Vagina (tissue), 2 donors: ENCODE data around the gene DNAI2.

Source experiments
- CTCF ChIP-seq, 3 experiments: fragments of 450-650 bp in 2 of 3; fragments of 200-600 bp in 1 of 3; sonication (generic) in 1 of 3; IDR thresholded peaks; one replicate each; pipeline ENCODE4 v1.5.1; 2017 to 2019; ENCODE audit warnings: antibody characterized with exemption in 3 of 3, mild to moderate bottlenecking in 2 of 3, moderate library complexity in 2 of 3
- POLR2A ChIP-seq, 2 donors: fragments of 450-650 bp; IDR thresholded peaks; one replicate each; pipeline ENCODE4 v1.6.1; 2017; ENCODE audit warnings: antibody characterized with exemption in 2 of 2, mild to moderate bottlenecking in 2 of 2, moderate library complexity in 2 of 2
- POLR2AphosphoS5 ChIP-seq, 2 donors: sonication (generic); formaldehyde crosslinking; IDR thresholded peaks; one replicate each; pipeline ENCODE4 v1.9.0; 2017; ENCODE audit warnings: antibody characterized with exemption in 2 of 2, mild to moderate bottlenecking in 2 of 2, low read depth in 1 of 2; ENCODE audit not compliant: insufficient read depth in 1 of 2

GRCh38 chr17:74362069-74362405 lies 88.0 kb downstream of the DNAI2 start:
- TF ChIP-seq CTCF (IDR thresholded peaks at IDR 0.05) (no peak), POLR2AphosphoS5 (IDR thresholded peaks at IDR 0.05; ENCODE audit: insufficient read depth in 1 of 2, low read depth in 1 of 2) (no peak), POLR2A (IDR thresholded peaks at IDR 0.05) (no peak)
